ENCODE results near the gene FADS6. TPM values are rescaled to one million over a fixed set of nuclear protein-coding genes. Genes with fewer than 3 reads are reported as not detected.
"Not testable (repeated sequence)": the region's sequence is repeated elsewhere in the genome, so short reads cannot be mapped to it uniquely, and the experiment has no call there.

FADS6 gene
- polyA plus RNA-seq, 3 donors: 0.05 to 0.06 TPM; not detected in 1

DNA sequence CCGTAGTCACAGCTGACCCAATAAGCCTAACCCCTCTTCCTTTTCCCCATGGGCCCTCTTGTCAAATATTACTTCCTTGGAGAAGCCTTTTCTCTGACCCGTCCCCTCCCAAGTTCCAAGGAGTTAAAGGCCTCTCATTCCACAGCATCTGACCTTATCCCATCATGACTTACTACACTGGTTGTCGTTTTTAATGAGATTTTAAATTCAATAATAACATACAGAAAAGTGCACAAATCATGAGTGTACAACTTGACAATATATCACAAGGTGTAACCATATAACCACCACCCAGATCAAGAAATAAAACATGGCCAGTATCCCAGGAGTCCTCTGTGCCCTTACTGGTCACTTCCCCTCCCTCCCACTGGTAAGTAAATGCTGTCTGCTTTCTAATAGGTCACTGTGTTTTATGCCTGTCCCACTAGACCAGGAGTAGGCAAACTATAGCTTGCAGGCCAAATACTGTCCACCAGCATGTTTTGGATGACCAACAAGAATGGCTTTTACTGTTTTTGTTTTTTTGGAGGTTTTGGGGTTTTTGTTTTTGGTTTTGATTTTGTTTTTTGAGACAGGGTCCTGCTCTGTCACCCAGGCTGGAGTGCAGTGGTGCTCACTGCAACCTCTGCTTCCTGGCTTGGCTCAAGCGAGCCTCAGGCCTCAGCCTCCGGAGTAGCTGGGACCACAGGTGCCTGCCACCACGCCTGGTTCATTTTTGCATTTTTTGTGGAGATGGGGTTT, 19.4 kb downstream of the FADS6 start:
- 56 to 59% (median 58%) methylated on average over 6 of the region's 6 CpGs for WGBS, 3 donors
- H3K27ac ChIP-seq (ENCODE audit: low read depth, low read length): no peak overlapping the region

DNA sequence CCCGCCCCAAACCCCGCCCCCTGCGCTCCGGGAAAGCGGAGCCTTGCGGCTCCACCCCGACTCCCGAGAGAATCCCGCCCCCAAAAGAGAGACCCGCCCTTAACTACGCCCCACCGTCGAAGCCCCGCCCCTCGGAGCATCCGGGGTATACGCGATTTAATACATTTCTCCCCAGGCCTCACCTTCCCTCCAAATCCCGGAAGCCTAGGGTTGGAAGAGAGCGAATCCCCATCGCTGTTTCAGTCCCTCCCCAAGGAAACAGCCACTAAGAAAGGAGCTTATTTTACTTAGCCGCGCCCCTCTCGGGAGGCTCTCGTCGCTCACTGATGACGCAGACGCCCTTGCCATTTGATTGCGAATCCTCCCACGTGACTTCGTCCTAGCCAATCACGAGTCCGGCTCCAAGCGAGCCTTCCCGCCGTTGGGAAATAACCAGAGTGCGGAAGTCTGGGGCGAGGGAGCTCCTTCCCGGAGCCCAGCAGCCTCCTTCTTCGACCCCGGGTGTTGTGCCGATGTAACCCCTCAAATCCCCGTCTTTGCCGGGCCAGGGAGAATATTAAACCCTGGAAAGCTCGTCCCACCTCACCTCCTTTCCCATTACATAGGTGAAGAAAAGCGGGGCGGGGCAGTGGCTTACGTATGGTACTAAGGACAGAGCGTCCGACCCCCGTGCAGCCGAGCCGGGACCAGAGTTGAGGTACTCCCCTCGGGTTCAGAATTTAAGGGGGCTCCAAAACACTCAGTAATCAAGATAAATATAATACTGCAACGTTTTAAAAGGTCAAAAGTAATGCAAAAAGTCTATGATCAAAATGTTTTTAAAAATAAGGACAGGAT, 20.2 kb downstream of the FADS6 start:
- WGBS, 3 donors: 0 to 1% (median 0%) methylated on average over 54 to 55 of the region's 55 CpGs
- H3K27ac ChIP-seq (ENCODE audit: low read depth, low read length): no peak overlapping the region

DNA sequence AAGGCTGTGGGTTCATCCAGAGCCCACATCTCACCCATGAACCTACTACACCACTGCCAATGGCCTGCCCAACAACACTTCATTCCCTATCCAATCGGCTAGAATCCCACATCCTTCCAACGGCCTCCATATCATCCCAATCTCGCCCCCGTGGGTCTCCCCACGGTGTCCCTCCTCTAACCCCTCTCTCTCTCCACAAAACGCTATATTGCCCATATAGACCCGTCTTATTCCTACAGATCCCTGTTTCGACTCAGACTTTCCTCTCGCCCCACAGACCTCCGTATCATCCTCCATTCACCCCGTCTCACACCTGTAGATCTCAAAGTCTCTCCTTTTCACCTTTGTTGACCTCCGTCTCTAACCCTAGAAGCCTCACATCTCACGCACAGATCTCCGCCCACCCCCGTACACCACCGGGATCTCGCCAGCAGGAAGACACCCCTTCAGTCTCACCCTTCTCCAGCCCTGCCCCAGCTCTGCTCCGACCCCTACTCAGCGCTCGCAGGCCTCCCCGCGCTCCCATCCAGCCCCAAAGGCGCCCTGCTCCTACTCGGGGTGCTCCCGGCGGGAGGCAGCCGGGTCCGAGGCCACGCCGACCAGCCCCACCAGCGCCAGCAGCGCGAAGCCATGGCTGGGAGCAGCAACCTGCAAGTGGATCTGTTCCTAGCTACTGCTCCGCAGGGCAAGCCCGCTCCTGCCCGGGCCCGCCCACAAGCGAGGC, 21.0 kb downstream of the FADS6 start, which contains the start of gene FDXR:
TSS of gene FDXR (minus strand) at position 682 of the 724 bp plus-strand sequence. CDS start at position 632, 50 bp downstream.
- 6 to 9% (median 8%) methylated on average over 38 of the region's 38 CpGs for WGBS, 3 donors
- H3K27ac ChIP-seq (ENCODE audit: low read depth, low read length): no peak within 1 kb of the TSS

DNA sequence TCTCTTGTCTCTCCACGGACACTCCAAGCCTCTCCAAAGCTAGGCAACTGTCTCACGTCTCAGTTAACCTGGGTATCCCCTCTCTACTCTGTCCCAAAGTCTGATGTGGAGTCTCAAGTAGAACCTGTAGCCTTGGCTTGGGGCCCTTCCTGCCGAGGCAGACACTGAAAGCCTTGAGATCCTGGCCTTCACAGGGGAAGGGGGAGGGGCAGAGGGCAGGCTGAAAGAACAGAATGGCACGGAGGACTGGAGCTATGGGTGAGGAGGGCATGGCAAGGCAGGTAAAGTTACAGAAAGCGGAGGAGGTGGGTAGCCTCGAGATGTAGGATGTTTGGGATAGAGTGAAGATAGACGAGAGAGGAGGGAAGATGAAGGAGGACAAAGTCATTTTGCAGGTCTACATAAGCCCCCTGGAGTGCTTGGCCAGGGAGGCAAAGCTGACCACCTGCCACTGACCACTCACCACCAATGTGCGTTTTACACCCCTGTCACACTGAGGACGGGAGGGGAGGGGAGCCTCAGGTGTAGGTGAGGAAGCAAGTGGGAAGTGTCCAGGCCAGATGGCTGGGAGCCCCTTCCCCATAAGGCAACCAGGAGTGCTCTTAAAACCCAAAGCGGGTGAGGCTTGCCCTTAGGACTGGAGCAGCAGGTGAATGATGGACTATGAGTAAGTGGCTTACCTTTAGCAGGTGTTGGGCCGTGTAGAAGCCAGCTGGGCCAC, 21.9 kb downstream of the FADS6 start:
- no peak overlapping the region for H3K27ac ChIP-seq (ENCODE audit: low read depth, low read length)
- WGBS, 3 donors: 75 to 84% (median 83%) methylated on average over 11 of the region's 11 CpGs

DNA sequence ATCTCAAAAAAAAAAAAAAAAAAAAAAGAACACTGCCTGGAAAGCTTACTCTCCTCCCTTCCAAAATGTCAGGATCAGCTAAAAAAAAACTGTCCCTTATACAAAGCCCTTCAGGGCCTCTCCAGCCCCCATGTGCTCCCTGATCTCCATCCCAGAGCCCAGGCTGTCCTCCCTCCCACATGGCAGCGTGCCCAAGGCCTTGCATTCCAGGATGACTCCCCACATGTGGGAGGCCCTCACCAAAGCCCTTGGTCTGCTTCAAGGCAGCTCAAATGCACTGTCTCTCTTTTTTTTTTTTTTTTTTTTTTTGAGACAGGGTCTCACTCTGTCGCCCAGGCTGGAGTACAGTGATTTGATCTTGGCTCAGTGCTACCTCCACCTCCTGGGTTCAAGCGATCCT, 22.9 kb downstream of the FADS6 start:
- WGBS, 3 donors: 76 to 88% (median 82%) methylated on average over 3 of the region's 3 CpGs
- no peak overlapping the region for H3K27ac ChIP-seq (ENCODE audit: low read depth, low read length)

DNA sequence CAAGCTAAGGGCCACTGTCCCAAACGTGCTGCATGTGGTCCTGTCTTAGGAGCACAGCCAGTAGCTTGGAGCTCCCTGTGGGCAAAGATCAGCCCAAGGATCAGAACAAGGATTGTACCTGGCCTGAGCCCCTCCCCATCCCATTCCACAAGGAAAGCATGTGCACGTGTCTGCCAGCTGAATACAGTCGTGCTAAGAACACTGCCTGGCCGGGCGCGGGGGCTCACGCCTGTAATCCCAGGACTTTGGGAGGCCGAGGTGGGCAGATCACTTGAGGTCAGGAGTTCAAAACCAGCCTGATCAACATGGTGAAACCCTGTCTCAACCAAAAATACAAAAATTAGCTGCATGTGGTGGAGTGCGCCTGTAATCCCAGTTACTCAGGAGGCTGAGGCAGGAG, 23.4 kb downstream of the FADS6 start:
- 92 to 97% (median 92%) methylated on average over 9 of the region's 9 CpGs for WGBS, 3 donors
- H3K27ac ChIP-seq (ENCODE audit: low read depth, low read length): not testable (repeated sequence)

DNA sequence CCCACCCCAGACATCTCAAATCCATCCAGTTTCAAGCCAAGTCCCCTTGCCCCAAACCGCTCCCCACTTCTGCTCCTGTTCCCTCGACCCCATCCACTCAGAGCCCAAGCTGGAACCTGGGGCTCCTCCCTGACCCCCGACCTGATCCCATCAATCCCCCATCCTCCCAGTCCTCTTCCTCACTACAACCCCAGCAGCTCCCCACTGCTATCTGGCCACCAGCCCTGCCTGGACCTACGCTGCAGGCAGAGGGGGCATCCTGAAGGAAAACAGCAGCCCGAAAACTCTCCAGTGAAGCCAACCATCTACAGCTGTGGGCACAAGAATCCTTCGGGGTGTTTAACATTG, 24.6 kb downstream of the FADS6 start:
- 86 to 95% (median 93%) methylated on average over 6 of the region's 6 CpGs for WGBS, 3 donors
- H3K27ac ChIP-seq (ENCODE audit: low read depth, low read length): no peak overlapping the region

DNA sequence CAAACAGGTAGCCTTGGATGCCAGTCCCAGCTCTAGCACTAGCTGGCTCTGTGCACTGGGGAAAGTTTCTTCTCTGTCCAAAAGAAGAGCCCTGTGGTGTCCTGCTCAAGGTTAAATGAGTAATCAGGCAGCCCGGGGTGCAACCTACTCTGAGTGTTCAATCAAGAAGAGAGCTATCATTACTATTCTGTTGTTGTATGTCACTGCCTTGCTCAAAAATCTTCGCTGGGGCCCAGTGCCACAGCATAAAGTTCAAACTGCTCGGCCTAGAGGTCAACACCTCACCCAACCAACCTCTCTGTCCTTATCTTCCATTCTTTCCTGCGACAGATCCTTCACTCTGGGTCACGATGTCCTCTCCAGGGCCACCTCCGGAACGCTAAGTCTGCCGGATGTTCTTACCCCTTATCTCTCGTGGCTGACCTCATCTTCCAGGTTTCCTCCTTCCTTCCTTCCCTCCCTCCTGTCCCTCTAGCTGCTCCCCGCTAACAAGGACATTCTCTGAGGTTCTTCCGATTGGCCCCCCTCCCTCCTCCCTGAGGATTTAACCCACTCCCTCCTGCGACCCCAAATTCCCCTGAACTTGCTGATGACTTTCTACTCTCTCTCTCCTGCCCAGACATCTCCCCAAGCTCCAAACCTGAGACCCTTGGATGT, 25.1 kb downstream of the FADS6 start:
- 67 to 76% (median 70%) methylated on average over 12 of the region's 12 CpGs for WGBS, 3 donors
- no peak overlapping the region for H3K27ac ChIP-seq (ENCODE audit: low read depth, low read length)

DNA sequence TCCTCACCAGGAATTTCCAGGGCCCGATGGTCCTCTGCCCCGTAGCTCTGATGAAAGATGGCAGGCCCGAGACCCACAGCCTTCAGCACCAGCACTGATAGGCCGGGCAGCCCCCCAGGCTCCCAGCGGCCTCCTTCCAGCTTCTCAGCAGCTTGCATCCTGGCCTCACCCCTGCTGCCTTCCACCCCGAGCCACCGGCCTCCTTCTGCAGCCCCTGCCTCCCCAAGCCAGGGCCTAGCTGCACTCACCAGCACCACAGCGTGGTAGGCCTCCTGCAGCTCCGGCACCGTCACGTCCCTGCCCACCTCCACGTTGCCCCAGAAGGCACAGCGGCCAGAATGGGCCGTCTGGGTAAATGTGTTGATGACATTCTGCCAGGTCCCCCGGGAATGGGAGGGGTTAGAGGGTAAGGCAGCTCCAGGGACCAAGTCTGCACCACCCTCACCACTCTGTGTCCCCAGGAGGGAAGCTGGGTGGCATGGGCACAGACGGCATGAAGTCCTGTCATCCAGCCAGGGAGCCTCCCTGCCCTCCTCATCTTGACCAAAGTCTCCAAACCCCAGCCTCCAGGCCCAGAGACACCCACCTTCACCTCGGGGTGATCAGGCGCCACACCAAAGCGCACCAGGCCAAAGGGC, 27.1 kb downstream of the FADS6 start:
- 81 to 84% (median 83%) methylated on average over 19 of the region's 19 CpGs for WGBS, 3 donors
- H3K27ac ChIP-seq (ENCODE audit: low read depth, low read length): no peak overlapping the region

DNA sequence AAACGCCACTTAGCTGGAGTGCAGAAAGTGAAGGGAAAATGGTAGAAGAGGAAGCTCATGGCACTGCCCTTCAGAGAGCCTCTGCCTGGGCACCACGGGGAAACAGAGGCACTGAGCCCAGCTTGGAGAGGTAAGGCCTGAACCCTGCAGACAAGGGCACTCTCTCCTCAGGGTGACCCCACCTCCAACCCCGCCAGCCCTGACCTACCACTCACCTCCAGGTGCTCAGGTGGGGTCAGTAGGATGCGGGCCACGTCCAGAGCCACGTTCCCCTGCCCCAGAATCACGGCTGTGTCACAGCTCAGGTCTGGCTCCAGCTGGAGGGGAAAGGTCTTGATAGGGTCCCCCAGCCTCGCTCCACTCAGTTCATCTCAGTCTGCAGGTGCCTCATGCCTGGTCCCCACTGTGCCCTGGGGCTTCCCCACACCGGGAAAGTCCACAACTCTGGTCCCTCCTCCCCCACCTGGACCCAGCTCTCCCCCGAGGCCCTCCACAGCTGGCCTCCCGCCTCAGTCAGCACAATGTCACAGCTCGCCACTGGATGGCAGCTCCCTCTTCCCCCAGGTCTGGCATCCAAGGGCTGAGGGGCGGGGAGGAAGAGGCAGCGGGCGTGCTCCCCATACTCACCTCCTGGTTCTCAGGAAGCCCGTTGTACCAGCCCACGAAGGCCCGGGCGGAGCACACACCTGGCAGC, 27.8 kb downstream of the FADS6 start:
- no peak overlapping the region for H3K27ac ChIP-seq (ENCODE audit: low read depth, low read length)
- 82 to 84% (median 82%) methylated on average over 18 to 19 of the region's 19 CpGs for WGBS, 3 donors

DNA sequence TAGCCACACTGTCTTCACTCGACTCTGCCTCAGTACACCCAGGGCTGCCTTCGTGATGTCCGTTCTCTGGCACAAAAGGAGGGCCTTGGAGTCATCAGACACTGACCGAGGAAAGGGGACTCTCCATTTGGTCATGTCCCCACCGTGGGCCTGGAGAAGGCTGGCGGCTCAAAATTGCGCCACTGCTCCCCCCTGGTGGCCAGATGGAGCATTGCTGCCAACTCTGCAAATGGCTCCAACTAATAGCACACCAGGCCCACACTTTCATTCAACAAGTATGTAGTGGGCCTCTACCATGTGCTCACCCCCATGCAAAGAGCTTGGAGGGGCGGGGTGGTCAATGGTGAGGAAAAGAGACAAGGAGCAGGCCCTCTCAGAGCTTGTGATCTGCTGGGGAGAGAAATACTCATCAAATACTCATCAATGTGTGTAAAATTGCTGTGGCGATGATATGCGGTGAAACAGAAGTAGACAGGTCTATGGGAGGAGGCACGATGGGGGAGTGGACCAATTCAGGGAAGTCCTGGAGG, 28.5 kb downstream of the FADS6 start:
- no peak overlapping the region for H3K27ac ChIP-seq (ENCODE audit: low read depth, low read length)
- 22 to 24% (median 23%) methylated on average over 11 of the region's 11 CpGs for WGBS, 3 donors

DNA sequence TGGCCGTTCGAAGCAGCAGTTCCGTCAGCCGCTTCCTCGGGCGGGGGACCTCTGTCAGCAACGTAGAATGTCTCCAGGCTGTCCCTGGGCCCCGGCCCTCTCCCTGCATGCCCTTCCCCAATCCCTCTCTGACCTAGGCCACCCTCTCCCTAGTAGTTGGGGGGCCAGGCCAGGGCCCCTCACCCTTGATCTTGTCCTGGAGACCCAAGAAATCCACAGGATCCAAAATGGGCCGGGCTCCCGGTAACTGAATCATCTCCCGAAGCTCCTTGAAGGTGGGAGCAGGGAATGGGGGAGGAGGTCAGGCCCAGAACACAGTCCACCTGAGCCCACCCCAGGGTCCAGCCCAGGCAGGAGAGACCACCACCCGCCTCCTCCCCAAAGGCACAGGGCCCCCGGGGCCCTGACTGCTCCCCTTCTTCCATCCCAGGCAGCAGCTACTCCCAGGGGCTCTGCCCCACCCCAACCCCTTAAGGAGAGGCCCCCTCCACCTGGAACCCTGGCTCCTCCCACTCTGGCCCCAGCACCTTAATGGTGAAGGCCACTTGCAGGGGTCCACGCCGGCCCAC, 29.1 kb downstream of the FADS6 start:
- H3K27ac ChIP-seq (ENCODE audit: low read depth, low read length): no peak overlapping the region
- WGBS, 3 donors: 89 to 94% (median 91%) methylated on average over 14 to 15 of the region's 15 CpGs

DNA sequence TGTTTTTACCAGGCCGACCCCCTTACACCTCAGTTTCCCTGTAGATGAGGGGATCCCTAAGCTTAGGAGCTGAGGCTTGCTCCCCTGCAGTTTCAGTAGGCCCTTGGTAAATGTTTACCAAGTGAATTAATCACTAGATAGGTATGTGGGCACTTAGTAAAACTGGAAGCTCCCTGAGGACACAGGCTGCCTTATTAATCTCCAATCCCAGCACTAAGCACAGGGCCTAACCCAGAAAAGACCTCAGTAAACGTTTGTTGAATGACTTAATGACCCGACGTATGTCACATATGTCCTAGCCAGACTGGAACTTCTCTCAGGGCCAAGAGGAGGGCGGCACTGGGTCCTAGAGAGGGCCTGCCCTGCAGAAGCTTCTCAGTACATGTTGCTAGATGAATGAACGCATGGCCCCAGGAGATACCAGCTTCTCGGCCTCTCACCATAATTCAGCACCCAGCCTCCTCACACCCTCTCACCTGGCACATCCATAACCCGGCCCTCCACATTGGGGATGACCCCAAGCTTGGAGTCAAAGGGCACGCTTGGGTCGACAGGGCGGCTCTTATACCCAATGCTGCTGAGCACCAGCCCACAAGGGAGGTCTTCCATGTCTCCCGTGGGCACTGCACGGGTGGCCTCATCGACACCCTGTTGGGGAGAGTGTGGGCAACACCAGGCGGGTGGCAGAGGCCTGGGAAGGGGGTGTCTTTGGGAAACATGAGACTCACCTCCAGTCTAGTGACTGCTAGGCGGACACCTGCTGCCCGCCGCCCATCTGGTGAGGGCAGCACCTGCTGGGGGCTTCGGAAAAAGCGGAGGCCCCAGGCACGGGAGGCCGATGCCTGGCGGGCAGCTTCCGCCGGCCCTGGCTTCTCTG, 29.8 kb downstream of the FADS6 start:
- WGBS, 3 donors: 90% methylated on average over 25 of the region's 25 CpGs
- H3K27ac ChIP-seq (ENCODE audit: low read depth, low read length): no peak overlapping the region

DNA sequence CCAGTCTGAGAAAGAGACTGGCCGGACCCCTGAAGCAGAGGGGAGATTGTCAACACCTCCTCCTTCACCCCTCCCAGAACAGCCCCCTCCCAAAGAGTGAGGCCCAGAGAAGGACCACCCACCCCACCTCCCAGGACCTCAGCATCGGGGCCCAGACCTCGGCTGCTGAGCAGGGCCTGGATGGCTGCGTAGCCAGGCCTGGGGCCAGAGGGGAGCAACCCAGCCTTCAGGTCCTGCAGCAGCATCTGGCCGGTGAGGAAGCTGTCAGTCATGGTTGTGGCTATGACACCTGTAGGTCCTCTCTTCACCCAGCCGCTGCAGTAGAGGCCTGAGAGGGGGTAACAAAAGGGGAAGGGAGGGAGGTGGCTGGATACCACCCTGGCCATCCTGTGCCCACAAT, 30.5 kb downstream of the FADS6 start:
- H3K27ac ChIP-seq (ENCODE audit: low read depth, low read length): no peak overlapping the region
- 84 to 90% (median 86%) methylated on average over 6 of the region's 6 CpGs for WGBS, 3 donors

DNA sequence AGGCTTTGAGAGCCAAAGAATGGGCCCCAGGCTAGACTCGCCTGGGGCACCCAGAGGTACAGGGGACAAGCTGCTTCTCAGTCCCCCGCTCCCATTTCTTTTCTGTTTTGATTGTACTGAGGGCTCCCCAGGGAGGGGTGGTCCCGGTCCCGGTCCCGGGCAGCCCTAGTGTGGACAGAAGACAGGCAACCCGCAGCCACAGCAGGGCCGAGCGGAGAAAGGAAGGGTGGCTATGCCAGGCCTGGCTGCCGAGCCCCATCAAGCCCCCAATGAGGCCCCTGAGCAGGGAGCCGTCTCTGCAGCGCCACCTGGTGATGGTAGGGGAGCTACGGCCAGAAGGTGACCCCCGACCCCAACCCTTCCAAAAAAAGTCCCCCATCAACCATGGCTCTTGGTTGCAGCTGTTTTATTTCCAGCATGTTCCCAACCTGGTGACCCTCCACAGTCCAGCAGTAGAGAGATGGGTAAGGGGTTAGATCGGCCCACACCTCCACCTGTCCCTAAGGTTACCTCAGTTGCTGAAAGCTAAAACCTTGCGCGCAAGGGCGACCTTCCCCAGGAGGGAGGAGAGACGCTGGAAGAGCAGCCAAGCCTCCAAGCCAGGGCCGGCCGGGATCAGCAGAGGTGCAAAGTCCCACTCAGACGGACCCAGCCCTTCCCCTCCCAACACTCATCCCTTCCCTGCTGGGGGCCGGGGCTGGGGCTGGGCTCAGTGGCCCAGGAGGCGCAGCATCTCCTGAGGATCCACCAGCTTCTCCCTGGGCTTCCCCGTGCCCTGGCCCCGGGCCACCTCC, 31.1 kb downstream of the FADS6 start:
- WGBS, 3 donors: 44 to 48% (median 47%) methylated on average over 24 to 25 of the region's 25 CpGs

More for the DNA sequence above, 31.1 kb downstream of the FADS6 start:
- no peak overlapping the region for H3K27ac ChIP-seq (ENCODE audit: low read depth, low read length)
